ENCODE results near the gene IL1RL2. TPM values are rescaled to one million over a fixed set of nuclear protein-coding genes. Genes with fewer than 3 reads are reported as not detected.
A peak's percentile ranks its signal among the peaks of the same experiment; 100 is the strongest.

The IL1RL2 gene
- total RNA-seq, 1 experiment from 2014 or later = not detected

GRCh38 chr2:102235491-102235890 lies 48.7 kb downstream of the IL1RL2 start:
- no peaks in the 10 kb centered on the region for H3K9me3 ChIP-seq (ENCODE audit: control insufficient read depth in 1 of 2, insufficient read depth in 1 of 2, low read depth in 1 of 2, low read length in 2 of 2)
- no peak overlapping the region for H3K4me3 ChIP-seq (replicated peaks in 1 of 2; ENCODE audit: low read depth in 1 of 2, low read length in 2 of 2)
- CTCF ChIA-PET = interaction anchor here (1.0 to 2.5 kb wide), 7 partner anchors 69 to 352 kb away, joined by 3 to 15 read pairs (median 4); no protein-coding TSS in a partner anchor
- no TSS peak for BruUV-seq (replicated peaks)
- peaks cover 0 to 9% of the 10 kb centered on the region in 2 experiments; a peak in 3 of 4 replicates for H3K4me1 ChIP-seq (ENCODE audit: control insufficient read depth in 1 of 2, insufficient read depth in 2 of 2, low read length in 2 of 2)
- H3K27ac ChIP-seq (ENCODE audit: low read depth, low read length) = no peak overlapping the region
- no peak overlapping the region for H3K4me2 ChIP-seq (ENCODE audit: low read length)
- no peak for DNase-seq (ENCODE audit: low read depth, low spot score)
- no peak for TF ChIP-seq SP1 (IDR thresholded peaks at IDR 0.05; ENCODE audit: low read depth)
- TF ChIP-seq CTCF (IDR thresholded peaks at IDR 0.05 in 2 of 3, conservative IDR thresholded peaks at IDR 0.05 in 1 of 3; ENCODE audit: borderline replicate concordance in 1 of 3, insufficient read depth in 1 of 3, low read depth in 2 of 3, low read length in 2 of 3) = peak; percentile 48 to 59 (median 55); a peak in 5 of 6 replicates
- no peak for TF ChIP-seq SRF (IDR thresholded peaks at IDR 0.05; ENCODE audit: low read depth)
- no peak for TF ChIP-seq JUND (IDR thresholded peaks at IDR 0.05)
- TF ChIP-seq RAD21 (IDR thresholded peaks at IDR 0.05; ENCODE audit: low read depth) = peak; percentile 67
- TF ChIP-seq REST (IDR thresholded peaks at IDR 0.05; ENCODE audit: low read depth) = no peak
- TF ChIP-seq POLR2AphosphoS5 (IDR thresholded peaks at IDR 0.05; ENCODE audit: low read depth, low read length) = no peak
- TF ChIP-seq EZH2phosphoT487 (IDR thresholded peaks at IDR 0.05; ENCODE audit: borderline replicate concordance) = no peak
- TF ChIP-seq ZBTB33 (IDR thresholded peaks at IDR 0.05; ENCODE audit: extremely low read depth, insufficient replicate concordance, low read length) = no peak
- intact Hi-C loops (cut with micrococcal nuclease) = loop anchor here (2.0 kb wide), 1 partner anchor 213 kb away; no protein-coding TSS in a partner anchor
- no peaks in the 10 kb centered on the region for H3K9me2 ChIP-seq (ENCODE audit: insufficient read depth)
- H3K36me3 ChIP-seq (ENCODE audit: control insufficient read depth in 1 of 2, insufficient read depth in 2 of 2, low read length in 2 of 2) = no peaks in the 10 kb centered on the region
- no peaks in the 10 kb centered on the region for H4K20me1 ChIP-seq (ENCODE audit: insufficient read depth)
- peak; percentile 85 for ATAC-seq
- no peaks in the 10 kb centered on the region for H3K79me2 ChIP-seq (ENCODE audit: insufficient read depth, low read length)
- H2AFZ ChIP-seq (ENCODE audit: low read depth, low read length, poor library complexity, severe bottlenecking) = no peak overlapping the region
- no peak overlapping the region for H3K9ac ChIP-seq (ENCODE audit: low read length)
- no peaks in the 10 kb centered on the region for H3K27me3 ChIP-seq (ENCODE audit: insufficient read depth, low read length)
- RAD21 ChIA-PET (ENCODE audit: low non-redundant PET in 1 of 2, low total read pairs in 2 of 2, uncharacterized antibody in 2 of 2, unreplicated experiment in 2 of 2) = interaction anchor here in 1 of 2 experiments (1.5 kb wide), 1 partner anchor 215 kb away, joined by 4 read pairs; no protein-coding TSS in a partner anchor
- POLR2A ChIA-PET = no interaction called here

All from HCT116 (cell line).